Cardiac fibroblast (primary cell): Measurements from ENCODE around the gene CHRNB2.

Source experiments
- DNase-seq, 2 donors: peaks; one replicate each; pipeline versions ENCODE4 v3.0.0 to v3.0.0-alpha.2; 2010; ENCODE audit warnings: low read depth in 2 of 2
- H3K4me3 ChIP-seq, 2 donors: replicated peaks in 1 of 2; 1 replicate in 1 of 2; 2 replicates in 1 of 2; pipeline ENCODE4 v1.5.1; 2011; ENCODE audit warnings: low read depth in 2 of 2, low read length in 2 of 2, mild to moderate bottlenecking in 2 of 2, moderate library complexity in 1 of 2
- CTCF ChIP-seq: IDR thresholded peaks from one replicate; pipeline ENCODE4 v1.5.1; 2011; ENCODE audit warnings: low read depth, mild to moderate bottlenecking, low read length, inconsistent platforms

CHRNB2 gene

DNA sequence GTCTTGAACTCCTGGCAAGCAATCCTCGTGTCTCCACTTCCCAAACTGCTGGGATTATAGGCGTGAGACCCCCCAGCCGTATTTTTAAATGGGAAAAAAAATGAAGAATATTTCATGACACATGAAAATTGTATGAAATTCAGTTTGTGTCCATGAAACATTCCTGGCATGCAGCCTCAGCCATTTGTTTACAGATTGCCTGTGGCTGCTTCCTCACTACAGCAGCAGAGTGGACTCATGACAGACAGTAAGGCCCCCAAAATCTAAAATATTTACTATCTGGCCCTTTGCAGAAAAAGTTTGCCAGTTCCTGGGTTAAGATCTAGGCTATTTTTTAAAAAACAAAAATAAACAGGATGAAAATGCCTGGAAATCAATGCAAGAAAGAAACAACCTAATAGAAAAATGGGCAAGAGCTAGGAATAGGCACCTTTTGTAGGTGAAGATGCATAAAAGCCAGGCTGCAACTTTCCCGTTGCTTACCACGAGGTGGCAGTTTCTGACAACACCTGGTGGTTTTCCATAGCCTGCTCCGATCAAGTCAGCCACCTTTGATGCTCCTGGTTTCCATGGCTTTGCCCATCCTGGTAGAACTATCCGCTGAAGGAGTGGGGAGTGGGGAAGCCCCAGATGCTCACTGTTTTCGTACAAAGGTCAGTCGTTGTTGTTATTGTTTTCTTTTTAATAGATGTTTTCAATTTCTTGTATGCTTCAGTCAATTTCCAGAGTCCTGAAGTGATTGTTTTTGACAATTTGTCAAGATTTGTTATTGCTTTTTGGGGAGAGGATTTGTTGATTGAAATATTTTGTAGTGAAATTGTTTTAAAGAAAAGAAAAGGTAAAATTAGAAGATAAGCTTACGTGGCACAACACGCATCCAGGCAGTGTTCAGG, 33.4 kb upstream of the CHRNB2 start:
- DNase-seq, result peak; percentile 27 to 38
- peak; percentile 44 for TF ChIP-seq CTCF
- H3K4me3 ChIP-seq, result no peak overlapping the region

DNA sequence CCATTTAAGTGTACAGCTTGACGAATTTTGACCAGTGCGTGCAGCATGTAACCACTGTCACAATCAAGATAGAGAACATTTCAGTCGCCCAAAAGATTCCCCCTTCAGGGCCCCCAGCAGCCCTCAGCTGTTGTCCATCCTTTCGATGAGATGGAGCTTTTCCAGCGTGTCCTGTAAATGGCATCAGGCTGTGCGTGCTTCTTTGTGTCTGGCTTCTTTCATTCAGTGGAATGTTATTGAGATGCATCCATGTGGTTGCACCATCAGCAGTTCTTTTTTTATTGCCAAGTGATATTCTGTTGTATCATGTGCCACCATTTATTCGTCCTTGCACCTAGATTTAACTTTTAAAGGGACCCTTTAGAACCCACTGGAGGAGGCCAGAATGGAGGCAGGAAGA, 31.0 kb upstream of the CHRNB2 start:
- no peak for DNase-seq
- TF ChIP-seq CTCF, result no peak
- no peak overlapping the region for H3K4me3 ChIP-seq

DNA sequence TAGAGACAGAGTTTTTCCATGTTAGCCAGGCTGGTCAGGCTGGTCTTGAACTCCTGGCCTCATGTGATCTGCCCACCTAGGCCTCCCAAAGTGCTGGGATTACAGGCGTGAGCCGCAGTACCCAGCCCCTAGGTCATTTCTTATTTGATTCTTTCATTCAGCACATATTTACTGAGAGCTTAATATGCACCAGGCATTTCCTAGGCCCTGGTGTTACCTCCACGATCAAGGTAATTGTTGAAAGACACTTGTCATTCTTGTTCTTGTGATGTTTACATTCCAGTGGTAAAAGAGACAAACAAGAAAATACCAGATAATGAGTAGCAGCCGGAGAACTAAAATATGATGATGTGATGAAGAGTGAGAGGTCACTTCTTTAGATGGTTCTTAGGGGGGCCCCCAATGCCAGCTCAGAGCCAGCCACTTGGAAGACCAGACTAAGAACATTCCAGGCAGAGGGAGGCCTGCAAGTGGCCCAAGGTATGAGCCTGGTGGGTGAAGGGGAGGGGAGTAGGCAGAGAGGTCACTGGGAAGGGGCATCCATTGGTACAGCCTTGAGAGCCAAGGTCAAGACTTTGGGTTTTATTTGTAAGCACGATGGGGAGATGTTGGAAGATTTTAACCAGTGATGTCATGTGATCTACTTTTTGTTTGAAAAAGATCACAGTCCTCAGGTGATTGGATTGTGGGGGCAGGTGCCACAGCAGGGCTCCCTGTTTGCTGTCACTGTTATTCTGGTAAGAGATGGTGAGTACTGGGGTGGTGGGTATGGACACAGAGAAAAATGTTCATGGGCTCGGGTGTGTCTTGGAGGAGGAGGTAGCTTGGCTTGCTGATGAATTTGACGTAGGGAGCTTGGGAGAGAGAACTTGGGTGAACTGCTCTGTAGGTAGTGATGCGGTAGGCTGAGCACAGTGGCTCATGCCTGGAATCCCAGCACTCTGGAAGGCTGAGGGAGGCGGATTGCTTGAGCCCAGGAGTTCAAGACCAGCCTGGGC, 27.8 kb upstream of the CHRNB2 start:
- no peak overlapping the region for H3K4me3 ChIP-seq
- DNase-seq, result no peak
- TF ChIP-seq CTCF, result no peak

- H3K4me3 ChIP-seq, result no peak overlapping the region
- DNase-seq, result no peak
- TF ChIP-seq CTCF, result no peak
These were observed 26.3 kb upstream of the CHRNB2 start for GRCh38 chr1:154541231-154541630.

- peak; percentile 91 for TF ChIP-seq CTCF
- peak; percentile 70 to 76 for DNase-seq
- no peak overlapping the region for H3K4me3 ChIP-seq
These were observed 21.1 kb upstream of the CHRNB2 start for GRCh38 chr1:154546264-154547063.

- TF ChIP-seq CTCF, result no peak
- H3K4me3 ChIP-seq, result no peak overlapping the region
These were observed 20.4 kb upstream of the CHRNB2 start for GRCh38 chr1:154547105-154547732.

More at GRCh38 chr1:154547105-154547732, 20.4 kb upstream of the CHRNB2 start:
- DNase-seq, result no peak
